ENCODE measurements around the gene WNT6. TPM values are rescaled to one million over a fixed set of nuclear protein-coding genes. Genes with fewer than 3 reads are reported as not detected.

Gene WNT6
- total and polyA plus RNA-seq, 10 of the 15 experiments (the other 5 are each of a cell fraction or from before 2014, with no cell fraction given): 0.11 to 0.44 (median 0.22) TPM; not detected in 5

DNA sequence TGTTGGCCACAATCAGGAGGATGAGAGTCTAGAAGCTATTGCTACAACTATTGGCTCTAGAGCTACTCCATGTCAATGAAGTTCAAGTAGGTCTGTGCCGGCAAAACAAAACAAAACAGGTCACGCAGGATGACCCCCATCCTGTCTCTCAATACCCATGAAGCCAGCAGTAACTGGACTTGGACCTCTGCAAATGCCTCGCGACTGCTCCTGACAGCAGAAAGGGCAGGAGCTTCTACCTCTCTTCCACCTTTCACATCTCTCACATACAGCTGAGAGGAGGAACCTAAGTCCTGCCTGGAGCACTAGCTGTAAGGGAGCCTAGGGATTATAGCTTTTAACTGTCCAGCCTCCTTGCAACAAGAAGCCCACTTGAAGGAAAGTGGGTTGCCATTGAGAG is 44.0 kb upstream of the WNT6 start:
- intact Hi-C loops (cut with micrococcal nuclease; ENCODE audit: unreplicated experiment): no loop called here
- no TSS peak for BruUV-seq (replicated peaks)
- Histone ChIP-seq H3K36me3 (ENCODE audit: control insufficient read depth in 2 of 2, insufficient read depth in 2 of 2, low read length in 1 of 2) (no peaks in the 10 kb centered on the region), H3K27ac (ENCODE audit: control insufficient read depth, insufficient read depth) (no peak overlapping the region), H2AFZ (ENCODE audit: control insufficient read depth, low read depth, low read length) (no peak overlapping the region), H3K4me3 (no peak overlapping the region), H3K9me3 (replicated peaks; ENCODE audit: control insufficient read depth, insufficient read depth, low read length) (no peaks in the 10 kb centered on the region), H3K9ac (ENCODE audit: control insufficient read depth, insufficient read depth, low read length) (no peak overlapping the region), H3K4me2 (ENCODE audit: control insufficient read depth, insufficient read depth) (no peak overlapping the region), H3K27me3 (replicated peaks in 1 of 2; ENCODE audit: control insufficient read depth in 2 of 2, insufficient read depth in 2 of 2, low read length in 1 of 2) (no peaks in the 10 kb centered on the region; a peak in 1 of 4 replicates), H4K20me1 (ENCODE audit: control insufficient read depth, insufficient read depth) (no peaks in the 10 kb centered on the region), H3K79me2 (ENCODE audit: control insufficient read depth, insufficient read depth, low read length) (no peaks in the 10 kb centered on the region), H3K4me1 (ENCODE audit: control insufficient read depth, insufficient read depth, low read length) (no peaks in the 10 kb centered on the region)
- TF ChIP-seq CHD2 (IDR thresholded peaks at IDR 0.05; ENCODE audit: borderline replicate concordance, low read depth, low read length) (no peak), NBN (IDR thresholded peaks at IDR 0.05) (no peak)
- in situ Hi-C loops (cut with MboI): no loop called here
- CTCF ChIA-PET: interaction anchor here (0.8 kb wide), 1 partner anchor 13 kb away, joined by 3 read pairs; no protein-coding TSS in a partner anchor
- RAD21 ChIA-PET (ENCODE audit: unreplicated experiment): interaction anchor here (0.9 kb wide), 1 partner anchor 59 kb away, joined by 3 read pairs; no protein-coding TSS in a partner anchor
- no peak for FAIRE-seq
- POLR2A ChIA-PET: no interaction called here
- 91% methylated on average over 4 of the region's 4 CpGs for WGBS (ENCODE audit: insufficient coverage, insufficient replicate concordance, low lambda C conversion rate, missing lambda C conversion rate)
- no peak for ATAC-seq
- no peak for DNase-seq (ENCODE audit: low read depth, low spot score)
- SMC1A ChIA-PET (ENCODE audit: uncharacterized antibody, unreplicated experiment): no interaction called here

GRCh38 chr2:218816561-218817011 is 43.0 kb upstream of the WNT6 start:
- WGBS (ENCODE audit: insufficient coverage, insufficient replicate concordance, low lambda C conversion rate, missing lambda C conversion rate): 17% methylated on average over 2 of the region's 2 CpGs
- H4K20me1 ChIP-seq (ENCODE audit: control insufficient read depth, insufficient read depth): no peaks in the 10 kb centered on the region
- no peaks in the 10 kb centered on the region for H3K36me3 ChIP-seq (ENCODE audit: control insufficient read depth in 2 of 2, insufficient read depth in 2 of 2, low read length in 1 of 2)
- no peak for ATAC-seq
- TF ChIP-seq HDAC6 (IDR thresholded peaks at IDR 0.05; ENCODE audit: unreplicated experiment): no peak
- TF ChIP-seq IKZF1 (conservative IDR thresholded peaks at IDR 0.05): no peak
- TF ChIP-seq ESRRA (IDR thresholded peaks at IDR 0.05; ENCODE audit: low read length): no peak
- TF ChIP-seq EP300 (IDR thresholded peaks at IDR 0.05; ENCODE audit: borderline replicate concordance in 1 of 2, control insufficient read depth in 1 of 2, low read depth in 2 of 2, low read length in 2 of 2): no peak
- no peak for TF ChIP-seq CUX1 (IDR thresholded peaks at IDR 0.05; ENCODE audit: insufficient replicate concordance, low read depth, low read length)
- no peak for TF ChIP-seq ZNF24 (IDR thresholded peaks at IDR 0.05)
- ChIA-PET CTCF (no interaction called here), POLR2A (no interaction called here), RAD21 (ENCODE audit: unreplicated experiment) (interaction anchor here (0.9 kb wide), 1 partner anchor 58 kb away, joined by 3 read pairs; no protein-coding TSS in a partner anchor), SMC1A (ENCODE audit: uncharacterized antibody, unreplicated experiment) (no interaction called here)
- no peak overlapping the region for H3K27ac ChIP-seq (ENCODE audit: control insufficient read depth, insufficient read depth)
- H3K27me3 ChIP-seq (replicated peaks in 1 of 2; ENCODE audit: control insufficient read depth in 2 of 2, insufficient read depth in 2 of 2, low read length in 1 of 2): no peaks in the 10 kb centered on the region; a peak in 1 of 4 replicates
- H3K9me3 ChIP-seq (replicated peaks; ENCODE audit: control insufficient read depth, insufficient read depth, low read length): no peaks in the 10 kb centered on the region
- no peak for FAIRE-seq
- H3K4me1 ChIP-seq (ENCODE audit: control insufficient read depth, insufficient read depth, low read length): no peaks in the 10 kb centered on the region
- no TSS peak for BruUV-seq (replicated peaks)
- intact Hi-C loops (cut with micrococcal nuclease; ENCODE audit: unreplicated experiment): no loop called here
- no peaks in the 10 kb centered on the region for H3K79me2 ChIP-seq (ENCODE audit: control insufficient read depth, insufficient read depth, low read length)
- H3K9ac ChIP-seq (ENCODE audit: control insufficient read depth, insufficient read depth, low read length): no peak overlapping the region
- in situ Hi-C loops (cut with MboI): no loop called here
- H3K4me3 ChIP-seq: no peak overlapping the region
- H3K4me2 ChIP-seq (ENCODE audit: control insufficient read depth, insufficient read depth): no peak overlapping the region
- DNase-seq (ENCODE audit: low read depth, low spot score): no peak
- H2AFZ ChIP-seq (ENCODE audit: control insufficient read depth, low read depth, low read length): no peak overlapping the region
